Measurements from ENCODE around the gene ZBTB45.

The ZBTB45 gene

DNA sequence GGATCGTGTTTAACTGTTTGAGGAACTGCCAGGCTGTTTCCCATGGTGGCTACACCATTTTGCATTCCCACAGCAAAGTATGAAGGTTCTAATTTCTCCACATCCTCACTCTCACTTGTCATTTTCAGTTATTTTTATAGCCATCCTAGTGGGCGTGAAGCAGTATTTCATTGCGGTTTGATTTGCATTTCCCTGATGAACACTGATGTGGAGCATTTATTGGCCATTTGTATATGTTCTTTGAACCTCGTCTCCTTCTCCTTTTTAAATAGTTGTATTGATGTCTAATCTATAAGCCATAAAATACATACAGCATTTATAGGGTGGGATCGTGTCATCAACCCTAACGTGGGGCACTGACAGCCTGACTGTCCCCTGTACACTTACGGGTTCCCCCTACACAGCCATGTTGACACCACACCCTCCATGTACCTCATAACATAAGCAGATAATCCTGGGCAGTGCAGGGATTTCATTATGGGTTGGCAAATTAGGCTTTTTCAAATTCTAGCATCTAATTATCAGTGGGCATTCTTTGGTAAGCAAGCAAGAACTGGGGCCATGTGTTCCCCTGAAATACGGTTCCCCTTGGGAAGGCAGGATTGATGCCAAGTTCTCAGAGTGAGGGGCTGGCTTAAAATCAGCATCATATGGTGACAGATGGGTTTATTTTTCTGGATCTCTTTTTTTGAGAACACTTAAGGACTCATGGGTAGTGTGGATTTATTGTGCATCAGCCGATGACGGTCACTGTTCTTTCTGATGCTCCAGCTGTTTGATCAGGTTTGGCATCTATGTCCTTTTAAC, 11.6 kb upstream of the ZBTB45 start:
- no peak overlapping the region for H3K4me3 ChIP-seq (ENCODE audit: low read depth, low read length)
- TF ChIP-seq, protein P1, sequence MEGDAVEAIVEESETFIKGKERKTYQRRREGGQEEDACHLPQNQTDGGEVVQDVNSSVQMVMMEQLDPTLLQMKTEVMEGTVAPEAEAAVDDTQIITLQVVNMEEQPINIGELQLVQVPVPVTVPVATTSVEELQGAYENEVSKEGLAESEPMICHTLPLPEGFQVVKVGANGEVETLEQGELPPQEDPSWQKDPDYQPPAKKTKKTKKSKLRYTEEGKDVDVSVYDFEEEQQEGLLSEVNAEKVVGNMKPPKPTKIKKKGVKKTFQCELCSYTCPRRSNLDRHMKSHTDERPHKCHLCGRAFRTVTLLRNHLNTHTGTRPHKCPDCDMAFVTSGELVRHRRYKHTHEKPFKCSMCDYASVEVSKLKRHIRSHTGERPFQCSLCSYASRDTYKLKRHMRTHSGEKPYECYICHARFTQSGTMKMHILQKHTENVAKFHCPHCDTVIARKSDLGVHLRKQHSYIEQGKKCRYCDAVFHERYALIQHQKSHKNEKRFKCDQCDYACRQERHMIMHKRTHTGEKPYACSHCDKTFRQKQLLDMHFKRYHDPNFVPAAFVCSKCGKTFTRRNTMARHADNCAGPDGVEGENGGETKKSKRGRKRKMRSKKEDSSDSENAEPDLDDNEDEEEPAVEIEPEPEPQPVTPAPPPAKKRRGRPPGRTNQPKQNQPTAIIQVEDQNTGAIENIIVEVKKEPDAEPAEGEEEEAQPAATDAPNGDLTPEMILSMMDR (IDR thresholded peaks at IDR 0.05; ENCODE audit: control insufficient read depth, extremely low read depth, insufficient read depth): no peak
- DNase-seq (ENCODE audit: low read depth): no peak

DNA sequence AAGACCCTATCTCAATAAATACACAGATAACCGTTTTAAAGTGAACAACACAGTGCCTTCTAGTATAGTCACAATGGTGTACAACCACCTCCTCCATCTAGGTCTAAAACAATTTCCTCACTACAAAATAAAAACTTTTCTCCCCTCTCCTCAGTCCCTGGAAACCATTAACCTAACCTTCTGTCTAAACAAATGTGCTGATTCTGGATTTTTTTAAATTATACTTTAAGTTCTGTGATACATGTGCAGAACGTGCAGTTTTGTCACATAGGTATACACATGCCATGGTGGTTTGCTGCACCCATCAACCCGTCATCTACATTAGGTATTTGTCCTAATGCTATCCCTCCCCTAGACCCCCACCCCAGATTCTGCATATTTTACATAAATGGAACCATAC, 9.8 kb upstream of the ZBTB45 start:
- H3K4me3 ChIP-seq (ENCODE audit: low read depth, low read length): no peak overlapping the region
- no peak for DNase-seq (ENCODE audit: low read depth)
- TF ChIP-seq, protein P1 (IDR thresholded peaks at IDR 0.05; ENCODE audit: control insufficient read depth, extremely low read depth, insufficient read depth): no peak

DNA sequence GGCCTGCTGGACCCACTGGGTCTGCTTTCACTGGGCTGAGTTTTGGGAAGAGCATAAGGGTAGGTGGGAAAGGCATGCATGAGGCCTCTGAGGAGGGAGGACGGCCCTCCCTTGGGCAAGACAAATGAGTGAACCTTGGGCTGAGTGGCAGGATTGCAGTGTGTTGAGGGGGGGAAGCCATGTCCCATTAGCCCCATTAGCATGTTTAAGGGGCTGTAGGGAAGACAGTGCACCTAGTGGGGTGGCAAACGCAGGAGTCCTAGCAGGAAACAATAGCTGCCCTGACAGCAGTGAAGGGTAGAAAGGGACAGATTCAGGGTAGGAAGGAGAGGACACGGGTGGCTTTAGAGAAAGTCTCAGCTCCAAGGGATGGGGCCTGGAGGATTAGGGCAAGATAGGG, 3.1 kb upstream of the ZBTB45 start:
- TF ChIP-seq, protein P1 (IDR thresholded peaks at IDR 0.05; ENCODE audit: control insufficient read depth, extremely low read depth, insufficient read depth): no peak
- no peak for DNase-seq (ENCODE audit: low read depth)
- no peak overlapping the region for H3K4me3 ChIP-seq (ENCODE audit: low read depth, low read length)

DNA sequence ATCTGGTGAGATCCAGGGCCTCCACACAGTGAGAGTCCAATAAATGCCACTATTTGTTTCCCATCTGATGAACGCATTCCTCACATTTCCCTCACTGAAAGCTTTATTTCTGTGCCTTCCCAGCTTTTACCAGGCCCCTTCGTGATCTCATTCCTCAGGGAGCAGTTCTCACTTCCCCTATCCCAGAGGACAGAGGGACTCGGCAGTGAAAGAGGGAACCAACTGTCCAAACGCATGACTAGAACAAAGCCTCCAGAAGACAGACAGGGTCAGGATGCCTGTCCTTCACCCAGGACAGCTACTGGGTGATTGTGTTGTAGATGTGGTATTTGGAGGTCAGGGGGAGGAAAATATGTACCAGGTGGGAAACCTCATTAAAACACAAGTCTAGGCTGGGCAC, 2.0 kb upstream of the ZBTB45 start:
- TF ChIP-seq, protein P1 (IDR thresholded peaks at IDR 0.05; ENCODE audit: control insufficient read depth, extremely low read depth, insufficient read depth): no peak
- peak overlapping the region; percentile 38 for H3K4me3 ChIP-seq (ENCODE audit: low read depth, low read length)
- DNase-seq (ENCODE audit: low read depth): no peak

DNA sequence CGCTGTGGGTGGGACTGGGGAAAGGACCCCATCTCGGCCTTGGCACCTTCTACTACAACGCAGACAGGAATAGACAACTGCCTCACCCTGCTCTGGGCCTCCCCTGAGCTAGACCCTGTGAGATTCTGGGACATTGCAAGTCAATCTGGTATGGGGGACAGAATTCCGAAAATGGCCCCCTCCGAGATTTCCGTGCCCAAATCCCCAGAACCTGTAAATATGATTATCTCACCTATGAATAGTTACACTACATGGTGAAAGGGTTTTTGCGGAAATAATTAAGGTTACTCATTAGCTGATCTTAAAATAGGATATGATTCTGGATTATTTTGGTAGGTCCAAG, 618 bp upstream of the ZBTB45 start:
- TF ChIP-seq, protein P1 (IDR thresholded peaks at IDR 0.05; ENCODE audit: control insufficient read depth, extremely low read depth, insufficient read depth): no peak
- no peak for DNase-seq (ENCODE audit: low read depth)
- H3K4me3 ChIP-seq (ENCODE audit: low read depth, low read length): peak overlapping the region; percentile 81

DNA sequence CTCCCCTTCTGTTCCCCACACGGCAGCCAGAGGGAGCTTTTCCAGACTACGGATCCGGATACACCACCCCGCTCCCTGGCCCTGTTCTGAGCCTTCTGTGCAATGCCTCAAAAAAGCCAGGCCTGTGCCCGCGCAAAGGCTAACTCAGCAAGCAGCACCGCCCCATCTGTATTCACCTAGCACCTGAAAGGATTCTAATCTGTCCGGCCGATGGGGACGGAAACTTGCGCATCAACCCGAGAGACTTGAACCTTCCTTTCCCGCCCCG, 589 bp downstream of the ZBTB45 start:
- DNase-seq (ENCODE audit: low read depth): peak; percentile 43
- H3K4me3 ChIP-seq (ENCODE audit: low read depth, low read length): peak overlapping the region; percentile 81
- TF ChIP-seq, protein P1 (IDR thresholded peaks at IDR 0.05; ENCODE audit: control insufficient read depth, extremely low read depth, insufficient read depth): peak; percentile 68

Data from LNCaP clone FGC (cell line).